HG02943 (cell line): ENCODE results near the gene CEP128.

Source experiments
- ATAC-seq: cut with Tn5 transposase; IDR thresholded peaks from one replicate; pipeline ENCODE4 v1.9.1; 2021; ENCODE audit warnings: mild to moderate bottlenecking, low read depth, moderate library complexity; ENCODE audit not compliant: unreplicated experiment

CEP128 gene

DNA sequence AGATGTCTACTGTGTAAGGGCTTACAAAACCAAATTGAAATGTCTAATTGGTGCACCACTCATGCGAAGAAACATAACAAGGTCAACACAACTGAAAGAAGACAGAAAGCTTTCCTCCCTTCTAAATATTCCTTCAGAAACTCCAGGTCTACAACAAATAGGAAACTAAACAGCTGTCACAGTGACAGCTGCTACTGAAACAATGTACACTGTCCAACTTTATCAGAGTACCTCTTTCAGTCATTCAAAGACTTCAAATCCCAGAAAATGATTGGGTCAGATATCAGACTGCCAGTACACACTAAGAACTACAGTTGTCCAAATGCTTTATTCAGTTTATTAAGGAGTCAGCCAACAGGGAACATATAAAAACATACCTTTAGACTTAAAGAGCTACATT lies 35.2 kb downstream of the CEP128 start:
- ATAC-seq: no peak

DNA sequence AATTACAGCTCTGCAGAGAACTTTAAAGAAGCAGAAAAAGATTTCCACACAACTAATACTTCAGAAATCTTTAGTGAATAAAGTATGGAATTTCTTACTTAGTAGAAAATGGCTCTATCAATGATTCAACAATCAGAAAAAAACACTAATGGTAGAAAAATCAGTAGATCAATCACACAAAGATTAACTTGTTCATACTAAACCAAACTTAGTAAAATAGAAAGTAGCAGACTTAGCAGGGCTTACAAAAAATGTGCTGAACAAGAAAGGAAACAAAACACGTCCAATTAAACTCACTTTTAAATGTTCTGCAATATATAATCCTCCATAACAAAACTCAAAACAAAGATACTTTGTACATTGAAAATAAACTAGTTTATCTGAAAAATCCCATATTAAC lies 38.9 kb downstream of the CEP128 start:
- no peak for ATAC-seq

DNA sequence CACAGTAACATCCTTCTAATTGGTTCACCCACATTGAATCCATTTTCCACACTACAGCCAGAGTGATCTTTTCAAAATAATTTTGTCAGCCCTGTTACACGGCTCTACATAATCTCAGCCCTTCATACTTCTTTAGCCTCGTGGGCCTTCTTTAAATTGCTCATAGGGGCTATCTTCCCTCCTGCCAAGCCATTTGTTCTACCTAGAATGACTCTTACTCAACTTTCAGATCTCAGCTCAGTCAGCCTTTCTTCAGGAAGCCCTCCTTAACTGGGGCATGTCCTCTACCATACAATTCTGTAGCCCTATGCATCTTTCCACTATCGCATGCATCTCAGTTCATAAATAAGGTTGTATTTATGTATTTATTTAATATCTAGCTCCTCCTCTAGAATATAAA lies 39.7 kb downstream of the CEP128 start:
- ATAC-seq: no peak

DNA sequence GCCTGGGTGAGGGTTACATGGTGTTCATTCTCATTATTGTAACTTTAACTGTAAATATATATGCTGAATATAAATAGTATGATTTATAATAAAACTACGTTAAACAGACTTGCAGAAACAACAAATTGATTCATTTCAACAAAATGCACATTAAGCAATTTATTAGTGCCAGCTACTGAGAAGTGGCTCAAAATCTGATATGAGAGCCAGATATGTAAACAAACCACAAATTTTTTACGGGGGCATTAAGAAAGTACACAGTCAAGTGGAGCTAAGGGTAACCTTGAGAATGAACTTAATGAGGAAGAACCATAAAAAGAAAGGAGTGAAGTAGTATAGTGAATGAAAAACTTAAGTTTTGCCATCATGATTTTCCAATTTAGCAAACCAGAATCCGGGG lies 40.3 kb downstream of the CEP128 start:
- no peak for ATAC-seq

DNA sequence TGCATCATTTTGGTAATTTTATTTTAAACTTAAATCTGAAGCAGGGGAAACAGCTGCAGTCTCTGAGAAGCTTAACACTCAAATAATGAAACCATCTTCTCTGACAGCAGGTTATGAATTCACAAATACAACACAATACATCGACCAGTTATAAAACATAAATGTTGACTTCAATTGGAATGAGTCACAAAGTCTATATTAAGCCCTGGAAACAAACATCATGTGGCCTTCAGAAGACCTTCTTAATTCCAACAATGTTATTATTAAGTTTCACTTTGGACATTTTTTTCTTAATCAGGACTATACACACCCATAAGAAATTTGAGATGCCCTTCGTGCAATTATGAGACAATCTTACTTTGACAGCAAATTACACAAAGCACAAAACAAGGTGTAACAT lies 68.9 kb downstream of the CEP128 start:
- ATAC-seq: no peak

DNA sequence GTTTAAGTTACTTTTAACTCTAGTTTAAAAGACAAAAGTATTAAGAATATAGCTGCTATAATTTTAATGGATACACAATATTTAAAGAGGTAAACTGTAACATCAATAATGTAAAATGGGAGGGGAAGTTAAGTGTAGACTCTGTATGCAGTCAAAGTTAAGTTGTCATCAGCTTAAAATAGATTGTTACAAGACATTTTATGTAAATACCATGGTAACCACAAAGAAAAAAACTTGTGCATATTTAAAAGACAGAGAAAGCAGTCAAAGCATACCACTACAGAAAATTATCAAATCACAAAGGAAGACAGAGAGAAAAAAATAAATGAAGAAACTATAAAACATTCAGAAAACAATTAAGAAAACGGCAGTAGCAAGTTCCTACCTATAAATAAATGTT lies 73.3 kb downstream of the CEP128 start:
- no peak for ATAC-seq

DNA sequence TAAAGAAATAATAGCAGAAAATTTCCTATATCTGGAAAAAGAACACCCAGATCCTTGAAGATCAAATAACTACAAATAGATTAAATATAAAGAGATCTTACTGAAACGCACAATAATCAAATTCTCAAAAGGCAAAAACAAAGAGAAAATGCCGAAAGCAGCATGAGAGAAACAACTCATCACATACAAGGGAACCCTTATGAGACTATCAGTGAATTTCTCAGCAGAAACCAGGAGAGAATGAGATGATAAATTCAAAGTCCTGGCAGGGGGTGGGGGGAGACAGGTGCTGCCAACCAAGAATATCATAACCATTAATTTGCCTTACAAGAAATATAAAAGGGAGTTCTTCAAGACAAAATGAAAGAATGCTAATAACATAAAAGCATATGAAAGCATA lies 73.7 kb downstream of the CEP128 start:
- no peak for ATAC-seq

DNA sequence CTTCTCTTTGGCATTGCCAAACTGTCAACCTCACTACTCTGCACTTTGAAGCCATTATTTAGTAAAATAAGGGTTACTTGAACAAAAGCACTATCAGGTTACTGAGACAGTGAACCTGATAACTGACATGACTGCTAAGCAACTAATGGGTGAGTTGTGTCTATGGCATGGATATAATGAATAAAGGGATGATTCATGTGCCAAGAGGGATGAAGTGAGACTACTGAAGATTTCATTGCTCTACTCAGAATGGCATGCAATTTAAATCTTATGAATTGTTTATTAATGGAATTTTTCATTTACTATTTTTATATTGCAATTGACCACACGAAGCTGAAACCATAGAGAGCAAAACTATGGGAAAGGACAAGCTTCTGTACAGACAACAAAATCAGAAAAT lies 74.4 kb downstream of the CEP128 start:
- no peak for ATAC-seq

DNA sequence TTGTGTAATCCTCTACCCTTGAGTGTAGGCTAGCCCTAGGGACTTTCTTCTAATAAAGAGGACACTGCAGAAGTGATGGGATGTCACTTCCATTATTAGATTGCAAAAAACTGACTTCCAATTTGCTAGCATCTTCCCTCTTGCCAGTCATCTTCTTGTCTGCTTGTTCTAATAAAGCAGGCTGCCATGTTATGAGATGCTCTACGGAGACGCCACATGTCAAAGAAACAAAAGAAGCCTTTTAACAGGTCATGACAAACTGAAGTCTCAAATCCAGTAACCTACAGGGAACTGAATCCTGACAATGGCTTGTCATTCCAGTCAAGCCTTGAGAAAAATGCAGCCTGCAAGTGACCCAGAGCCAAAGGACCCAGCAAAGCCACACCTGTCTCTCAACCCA lies 76.0 kb downstream of the CEP128 start:
- ATAC-seq: no peak

DNA sequence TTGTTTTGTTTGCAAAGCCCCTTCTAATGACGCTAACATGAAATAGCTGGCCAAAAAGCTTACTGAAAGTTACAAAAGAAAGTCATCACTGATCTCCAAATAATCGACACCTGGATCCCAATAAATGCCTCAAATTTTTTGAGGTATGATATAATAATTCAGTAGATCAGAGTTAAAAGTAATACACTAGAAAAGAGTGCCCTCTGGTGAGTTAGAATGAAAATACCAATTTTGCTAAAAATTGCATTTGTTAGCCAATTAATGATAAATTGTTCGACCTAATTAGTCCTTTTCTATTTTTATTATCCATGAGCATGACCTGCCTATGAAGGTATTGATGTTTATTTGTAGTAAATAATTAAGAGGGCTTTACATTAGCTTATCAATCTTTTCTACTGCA lies 78.6 kb downstream of the CEP128 start:
- no peak for ATAC-seq

DNA sequence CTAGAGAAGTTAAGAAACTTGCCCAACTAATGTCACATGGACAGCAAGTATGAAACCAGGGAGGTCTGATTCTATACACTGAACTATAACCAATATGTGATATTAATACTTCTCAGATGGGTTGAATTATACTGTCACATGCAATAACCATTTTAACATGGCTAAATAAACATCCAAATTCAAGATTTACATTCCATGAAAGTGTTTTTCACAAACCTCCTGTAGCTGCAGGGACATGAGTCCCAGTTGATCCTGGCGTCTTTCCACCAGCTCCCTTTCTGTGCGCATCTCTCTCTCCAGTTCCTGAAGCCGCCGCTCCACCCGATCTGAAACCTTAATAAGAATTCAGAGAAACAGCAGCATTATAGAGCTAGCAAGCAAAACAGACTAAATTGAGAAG lies 79.0 kb downstream of the CEP128 start:
- ATAC-seq: no peak

DNA sequence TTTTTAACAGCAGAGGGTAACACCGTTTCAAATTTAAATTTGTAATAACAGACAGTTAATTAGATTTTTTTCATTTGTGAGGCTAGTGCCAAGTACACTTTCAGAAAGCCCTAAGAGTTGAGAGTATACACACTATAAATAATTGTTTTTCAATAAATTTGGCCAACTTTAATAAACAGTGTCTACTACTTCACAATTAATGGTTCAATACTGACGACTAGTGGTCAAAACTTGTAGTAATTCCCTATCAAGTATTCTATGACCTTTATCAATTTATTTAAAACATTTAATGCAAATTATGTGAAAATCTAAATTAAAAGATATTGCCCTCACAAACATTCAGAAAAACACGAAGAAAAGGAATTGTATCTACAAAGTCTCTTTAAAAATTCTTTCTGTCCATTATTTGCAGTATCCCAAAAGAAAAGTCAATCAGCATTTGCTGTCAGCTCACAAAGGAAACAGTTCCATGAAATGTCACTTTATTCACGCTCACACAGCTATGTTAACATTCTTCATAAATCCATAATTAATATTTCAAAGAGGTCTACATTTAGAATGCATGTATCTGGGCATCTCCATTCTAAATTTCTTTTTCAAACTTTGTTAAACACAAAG lies 91.2 kb downstream of the CEP128 start:
- no peak for ATAC-seq

DNA sequence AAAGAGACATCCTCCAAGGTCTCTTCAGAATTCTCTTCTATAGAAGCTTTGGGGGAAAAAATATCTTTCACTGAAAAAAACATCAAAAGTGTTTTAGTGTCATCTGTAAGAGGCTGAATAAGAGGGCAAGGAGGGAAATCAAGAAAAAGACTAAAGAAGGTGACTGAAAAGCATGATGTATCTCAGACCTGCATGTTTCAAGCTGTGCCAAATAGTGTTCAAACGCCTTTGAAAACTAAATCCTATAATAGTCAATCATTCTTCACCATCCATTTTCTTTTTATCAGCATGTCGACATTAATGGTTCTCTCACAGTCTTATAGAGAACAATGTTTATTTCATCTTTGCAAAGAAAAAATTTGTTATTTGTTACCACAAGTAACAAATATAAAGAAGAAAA lies 94.5 kb downstream of the CEP128 start:
- no peak for ATAC-seq

DNA sequence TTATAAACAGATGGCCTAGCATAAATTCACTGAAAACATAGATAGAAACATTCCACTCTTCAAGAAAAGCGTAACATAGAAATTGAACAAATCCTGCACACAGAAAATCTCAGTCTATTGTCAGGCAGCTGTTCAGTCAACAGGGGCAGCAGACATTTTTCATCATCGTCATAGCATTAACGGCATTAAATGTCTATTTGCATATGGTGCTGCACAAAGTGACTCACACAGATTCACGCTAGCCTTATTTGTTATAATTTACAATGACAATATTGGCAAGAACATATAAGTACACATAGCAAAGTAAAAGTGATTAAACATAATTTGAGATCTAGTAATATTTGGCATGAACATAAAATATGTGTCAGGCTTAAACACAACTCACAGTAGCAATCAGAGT lies 95.7 kb downstream of the CEP128 start:
- no peak for ATAC-seq

DNA sequence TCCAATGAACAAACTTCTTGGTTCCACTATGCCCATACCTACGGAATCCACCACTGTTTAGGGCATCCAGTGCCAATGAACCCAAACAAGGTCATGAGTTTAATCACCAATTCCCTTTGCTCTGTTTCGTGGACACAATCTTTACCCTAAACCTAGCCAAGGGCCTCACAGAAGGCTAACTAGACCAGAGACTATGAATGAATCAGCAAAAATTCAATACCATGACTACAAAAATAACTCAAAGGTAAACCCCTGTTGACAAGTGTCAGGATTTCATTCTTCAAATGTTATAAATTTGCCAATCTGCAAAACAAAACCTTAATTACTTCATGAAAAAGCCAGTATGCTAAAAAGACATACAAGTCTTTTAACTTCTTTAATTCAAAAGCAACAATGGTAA lies 96.7 kb downstream of the CEP128 start:
- ATAC-seq: no peak

DNA sequence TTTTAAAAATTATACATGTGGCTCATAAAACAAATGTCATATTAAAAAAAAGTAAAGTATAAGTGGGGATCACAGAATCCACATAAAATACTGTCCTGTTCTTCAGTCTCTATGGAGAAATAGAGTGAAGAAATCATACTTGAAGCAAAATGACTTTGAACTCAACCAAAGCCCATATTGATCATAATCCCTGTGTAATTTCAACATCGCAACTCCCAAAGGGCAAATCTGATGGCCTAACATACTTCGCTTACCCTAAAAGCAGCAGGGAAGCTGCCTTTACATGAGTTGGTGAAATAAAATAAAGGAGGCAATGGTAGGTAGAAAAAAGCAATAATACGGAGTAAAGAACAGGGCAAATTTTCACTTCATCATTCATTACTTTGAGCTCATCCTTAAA lies 101.8 kb downstream of the CEP128 start:
- ATAC-seq: no peak

DNA sequence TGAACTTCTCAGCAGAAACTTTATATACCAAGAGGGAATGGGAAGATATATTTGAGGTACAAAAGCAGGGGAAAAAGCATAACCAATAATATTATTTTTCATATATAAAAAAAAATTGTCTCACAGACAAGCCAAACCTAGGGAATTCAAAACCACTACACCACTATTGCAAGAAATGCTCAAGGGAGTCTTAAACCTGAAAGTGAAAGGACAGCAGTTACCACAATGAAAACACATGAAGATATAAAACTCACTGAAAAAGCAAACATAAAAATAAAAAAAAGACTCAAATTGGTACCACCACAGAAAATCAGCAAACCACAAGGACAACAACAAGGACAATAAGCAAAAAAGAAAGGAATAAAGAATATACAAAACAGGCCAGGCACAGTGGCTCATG lies 131.9 kb downstream of the CEP128 start:
- no peak for ATAC-seq

DNA sequence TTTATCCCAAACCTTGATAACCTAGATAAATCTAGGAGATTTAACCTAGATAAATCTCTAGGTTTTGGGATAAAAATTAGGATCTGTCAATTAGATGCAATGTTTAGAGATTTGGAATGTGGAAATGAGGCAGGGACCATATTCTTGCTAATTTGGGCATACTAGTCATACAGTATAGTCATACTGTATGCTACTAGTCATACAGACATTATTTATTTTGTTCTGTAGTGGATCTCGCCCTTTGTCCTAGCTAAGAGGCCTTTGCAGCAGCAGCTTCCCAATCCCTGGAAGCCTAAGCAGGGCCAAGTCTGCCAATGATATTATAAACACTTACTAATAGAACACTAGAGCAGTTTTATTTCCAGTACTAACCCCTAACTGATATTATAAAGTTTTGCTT lies 136.4 kb downstream of the CEP128 start:
- no peak for ATAC-seq

DNA sequence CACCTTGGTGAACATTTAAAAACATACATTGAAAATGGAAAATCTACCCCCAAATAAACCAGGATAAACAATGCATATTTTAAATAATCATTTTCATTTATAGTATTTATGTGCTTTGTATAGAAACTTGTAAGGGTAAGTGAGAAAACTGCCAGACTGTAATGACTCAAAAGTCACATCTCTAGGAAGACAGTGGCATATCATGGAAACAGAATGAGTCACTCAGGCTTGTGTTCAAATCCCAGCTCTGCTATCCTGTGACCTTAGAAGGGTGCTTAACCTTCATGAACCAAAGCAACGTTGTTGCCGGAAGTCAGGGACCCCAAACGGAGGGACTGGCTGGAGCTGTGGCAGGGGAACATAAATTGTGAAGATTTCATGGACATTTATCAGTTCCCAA lies 142.7 kb downstream of the CEP128 start:
- no peak for ATAC-seq

DNA sequence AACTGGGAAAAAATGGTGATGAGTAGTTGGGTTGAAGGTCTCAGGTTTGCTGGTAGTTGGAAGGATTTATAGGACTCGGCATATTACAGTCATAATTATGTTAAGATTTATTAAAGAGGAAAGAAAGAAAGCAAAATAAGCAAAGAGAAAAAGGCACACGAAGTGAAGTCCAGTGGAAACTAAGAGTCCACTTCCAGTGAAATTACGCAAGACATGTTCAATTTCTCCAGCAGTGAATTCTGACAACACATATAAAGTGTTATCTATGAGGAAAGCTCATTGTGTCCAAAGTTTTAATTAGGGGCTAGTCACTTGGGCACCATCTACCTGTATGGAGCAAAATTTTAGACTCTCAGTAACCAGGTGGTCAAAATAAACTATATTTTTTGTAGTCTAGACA lies 143.3 kb downstream of the CEP128 start:
- no peak for ATAC-seq

DNA sequence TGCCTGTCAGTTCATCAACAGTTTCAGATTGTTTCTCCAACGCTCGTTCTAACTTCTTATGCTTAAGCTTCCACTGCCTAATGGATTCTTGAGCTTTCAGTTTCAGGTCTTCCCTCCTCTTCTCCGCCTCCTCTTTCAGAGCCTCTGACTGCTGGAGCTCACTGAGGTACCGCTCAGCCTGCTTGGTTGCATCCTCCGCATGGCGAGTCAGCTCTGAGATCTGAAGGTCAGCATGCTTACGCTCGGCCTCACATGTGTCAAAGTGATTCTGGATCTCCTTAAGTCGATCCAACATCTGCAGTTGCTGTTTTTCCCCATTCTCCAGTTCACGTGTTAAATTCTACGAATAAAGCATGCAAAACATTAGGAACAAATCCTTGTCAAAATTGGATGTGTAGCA lies 148.8 kb downstream of the CEP128 start:
- ATAC-seq: no peak

DNA sequence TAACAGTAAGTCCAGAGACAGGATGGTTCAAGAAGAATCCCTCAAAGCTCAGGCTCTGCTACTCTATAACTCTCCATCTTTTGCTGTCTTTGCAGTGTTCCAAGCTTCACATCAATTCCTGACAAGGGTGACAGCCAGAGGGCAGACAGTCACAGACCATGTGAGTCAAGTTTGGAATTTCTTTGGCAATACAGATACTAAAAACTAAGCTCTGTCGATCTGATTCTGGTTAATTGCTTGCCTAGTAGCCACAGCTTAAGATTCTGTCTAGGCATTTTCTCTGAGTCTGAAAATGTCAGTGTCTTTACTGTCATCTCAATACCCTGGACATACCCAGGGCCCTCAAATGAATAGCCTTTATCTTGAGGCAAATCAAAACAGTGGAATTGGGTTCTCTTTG lies 153.7 kb downstream of the CEP128 start:
- ATAC-seq: no peak

DNA sequence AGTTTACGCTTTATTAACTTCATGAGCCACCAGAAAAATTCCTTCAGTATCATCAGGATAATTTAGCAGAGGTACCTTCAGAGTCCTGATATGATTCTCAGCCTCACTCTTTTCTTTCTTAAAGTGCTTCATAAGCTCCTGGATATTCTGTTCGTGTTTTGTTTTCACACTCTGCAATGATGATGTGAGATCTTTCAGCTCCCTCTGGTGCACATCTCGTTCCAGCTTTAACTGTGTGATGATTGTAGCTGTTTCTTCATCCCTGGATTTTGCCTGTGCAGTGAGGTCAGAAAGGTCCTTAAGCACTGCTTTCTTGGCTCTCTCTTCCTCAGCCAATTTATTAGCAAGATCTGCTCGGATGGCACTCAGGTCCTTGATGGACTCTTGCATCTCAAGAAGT lies 156.7 kb downstream of the CEP128 start:
- no peak for ATAC-seq
